ENCODE data around the gene PPIL4. TPM values are rescaled to one million over a fixed set of nuclear protein-coding genes. Genes with fewer than 3 reads are reported as not detected.

Gene PPIL4

Small RNAs within 50 kb of the gene (small RNA-seq; reads per million reads assigned to genes)
- gene RF00410 (ENCODE audit: insufficient read depth) (not detected), gene RNU7-3P (ENCODE audit: insufficient read depth) (not detected)
